Right kidney (tissue), 1 donor: ENCODE results near the gene ALG3.

ENCODE experiments used
- DNase-seq: peaks from one replicate; pipeline ENCODE4 v3.0.0-alpha.2; 2016

The ALG3 gene

DNA sequence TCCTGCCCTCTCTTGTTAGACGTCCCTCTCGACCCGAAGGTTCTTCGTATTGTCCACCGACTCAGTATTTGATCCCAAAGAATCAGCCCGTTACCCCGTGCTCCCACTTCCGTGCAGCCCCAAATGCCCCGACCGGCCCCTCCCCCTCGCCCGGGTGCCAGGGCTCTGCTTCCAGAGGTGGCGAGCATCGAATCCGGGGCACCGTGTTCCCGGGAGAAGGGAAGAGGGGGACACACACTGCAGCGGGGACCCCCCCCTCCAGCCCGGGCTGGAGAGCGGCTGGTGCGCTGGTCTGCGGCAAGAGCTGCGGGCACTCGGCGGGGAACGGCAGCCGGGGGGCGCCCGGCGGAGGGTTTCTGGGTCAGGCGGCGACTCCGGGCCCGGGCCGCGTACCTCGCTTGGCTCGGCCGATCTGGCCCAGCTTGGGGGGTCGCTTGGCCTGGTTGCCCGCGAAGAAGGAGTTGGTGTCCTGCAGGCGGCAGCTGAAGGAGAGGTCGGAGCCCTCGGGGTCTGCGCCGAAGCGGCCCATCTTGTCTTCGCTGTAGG lies 12.0 kb upstream of the ALG3 start:
- DNase-seq = peak; percentile 60

DNA sequence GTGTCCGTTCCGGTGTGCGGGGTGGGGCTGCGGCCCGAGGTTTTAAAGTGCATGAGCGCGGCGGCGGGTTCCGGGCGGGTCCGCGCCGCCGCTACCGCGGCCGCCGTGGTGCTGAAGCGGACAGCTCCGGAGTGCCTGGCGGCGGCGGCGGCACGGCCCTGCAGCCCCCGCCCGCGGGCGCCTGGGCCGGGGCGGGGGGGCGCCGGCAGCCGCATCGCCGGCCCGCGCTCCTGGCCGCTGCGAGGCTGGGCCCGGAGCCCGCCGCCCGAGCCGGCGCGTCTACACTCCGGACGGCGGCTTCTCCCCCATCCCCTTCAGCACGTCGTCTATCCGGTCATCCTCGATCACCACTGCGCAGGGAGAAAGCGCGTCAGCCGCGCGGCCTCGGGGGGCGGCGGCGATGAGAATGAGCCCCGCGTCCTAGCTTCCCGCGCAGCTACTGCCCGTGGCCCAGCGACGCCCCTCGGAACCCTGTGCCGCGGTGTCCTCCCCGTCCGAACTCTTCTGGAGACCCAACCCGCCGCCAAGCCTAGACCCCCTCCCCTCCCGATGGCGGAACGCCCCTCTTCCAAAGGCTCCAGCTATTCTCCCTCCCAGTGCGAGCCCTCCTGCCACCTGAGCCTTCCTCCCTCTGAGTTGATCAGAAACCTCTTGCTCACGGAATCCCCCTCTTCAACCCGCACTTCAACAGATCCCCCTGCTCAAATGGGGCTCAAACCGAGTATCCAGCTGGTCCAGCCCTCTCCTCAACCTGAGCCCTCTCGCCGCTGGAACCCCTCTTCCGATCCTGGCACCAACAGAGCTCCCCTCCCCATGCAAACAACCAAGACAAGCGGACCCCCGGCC lies 11.3 kb upstream of the ALG3 start:
- peak; percentile 50 for DNase-seq

DNA sequence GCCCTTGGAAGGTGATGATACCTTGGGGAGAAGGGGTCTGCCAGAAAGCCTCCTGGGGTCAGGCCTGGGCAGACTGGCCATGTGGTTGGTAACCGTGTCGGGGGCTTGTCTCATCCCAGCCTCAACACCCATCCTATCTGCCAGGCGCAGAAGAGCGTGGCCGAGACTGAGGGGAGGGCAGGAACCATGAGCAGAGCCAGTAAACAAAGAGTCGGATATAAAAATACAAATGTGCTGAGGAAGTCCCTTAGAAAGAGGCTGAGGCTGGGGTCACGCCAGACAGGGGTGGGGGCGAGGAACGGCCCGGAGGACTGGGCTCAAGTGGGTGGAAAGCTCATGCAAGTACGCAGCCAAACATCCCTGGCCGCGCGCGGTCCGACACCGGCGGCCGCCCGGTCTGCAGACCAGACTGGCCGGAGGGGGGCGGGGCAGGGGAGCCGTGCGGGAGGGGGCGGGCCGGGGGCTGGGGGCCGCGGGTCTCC lies 10.7 kb upstream of the ALG3 start:
- no peak for DNase-seq

DNA sequence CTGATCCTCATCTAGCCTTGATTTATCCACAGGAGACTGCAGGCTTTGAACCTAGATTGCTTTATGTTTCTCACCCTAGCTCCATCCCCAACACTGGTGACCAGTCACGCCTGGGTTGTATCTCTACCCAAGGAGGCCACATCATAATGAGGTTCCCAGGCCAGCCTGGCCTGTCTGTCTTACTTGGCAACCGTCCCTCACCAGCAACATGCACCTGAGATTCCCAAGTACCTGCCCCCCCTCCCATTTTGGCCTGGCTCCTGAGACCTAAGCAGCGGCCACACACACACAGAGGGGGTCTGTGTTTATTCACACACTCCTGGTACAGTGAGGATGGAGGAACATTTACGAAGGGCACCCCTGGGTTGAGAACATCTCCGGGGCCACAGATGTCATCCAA lies 10.2 kb upstream of the ALG3 start:
- DNase-seq = no peak

DNA sequence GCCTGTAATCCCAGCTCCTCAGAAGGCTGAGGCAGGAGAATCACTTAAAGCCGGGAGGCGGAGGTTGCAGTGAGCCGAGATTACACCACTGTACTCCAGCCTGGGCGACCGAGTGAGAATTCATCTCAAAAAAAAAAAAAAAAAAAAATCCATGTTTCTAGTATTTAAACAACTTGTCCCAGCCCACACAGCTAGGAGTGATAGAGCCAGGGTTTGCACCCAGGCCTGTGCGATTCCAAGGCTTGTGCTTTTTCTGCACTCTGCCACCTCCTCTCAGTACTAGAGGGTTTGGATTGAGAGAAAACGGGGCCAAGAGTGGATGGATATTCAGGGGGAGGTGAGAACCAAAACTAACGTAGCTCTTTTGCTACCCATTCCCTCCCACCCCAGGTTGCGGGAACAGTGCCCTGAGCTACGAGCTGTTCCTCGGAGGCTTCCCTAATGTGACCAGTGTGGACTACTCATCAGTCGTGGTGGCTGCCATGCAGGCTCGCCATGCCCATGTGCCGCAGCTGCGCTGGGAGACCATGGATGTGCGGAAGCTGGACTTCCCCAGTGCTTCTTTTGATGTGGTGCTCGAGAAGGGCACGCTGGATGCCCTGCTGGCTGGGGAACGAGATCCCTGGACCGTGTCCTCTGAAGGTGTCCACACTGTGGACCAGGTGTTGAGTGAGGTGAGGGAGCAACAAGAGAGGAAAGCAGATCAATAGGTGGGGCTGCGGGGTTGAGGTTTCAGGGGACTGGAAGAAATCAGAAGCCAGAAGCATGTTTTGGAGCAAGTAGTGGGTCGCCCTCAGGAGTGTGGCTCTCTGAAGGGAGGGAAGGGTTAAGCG lies 8.5 kb upstream of the ALG3 start:
- DNase-seq = no peak

DNA sequence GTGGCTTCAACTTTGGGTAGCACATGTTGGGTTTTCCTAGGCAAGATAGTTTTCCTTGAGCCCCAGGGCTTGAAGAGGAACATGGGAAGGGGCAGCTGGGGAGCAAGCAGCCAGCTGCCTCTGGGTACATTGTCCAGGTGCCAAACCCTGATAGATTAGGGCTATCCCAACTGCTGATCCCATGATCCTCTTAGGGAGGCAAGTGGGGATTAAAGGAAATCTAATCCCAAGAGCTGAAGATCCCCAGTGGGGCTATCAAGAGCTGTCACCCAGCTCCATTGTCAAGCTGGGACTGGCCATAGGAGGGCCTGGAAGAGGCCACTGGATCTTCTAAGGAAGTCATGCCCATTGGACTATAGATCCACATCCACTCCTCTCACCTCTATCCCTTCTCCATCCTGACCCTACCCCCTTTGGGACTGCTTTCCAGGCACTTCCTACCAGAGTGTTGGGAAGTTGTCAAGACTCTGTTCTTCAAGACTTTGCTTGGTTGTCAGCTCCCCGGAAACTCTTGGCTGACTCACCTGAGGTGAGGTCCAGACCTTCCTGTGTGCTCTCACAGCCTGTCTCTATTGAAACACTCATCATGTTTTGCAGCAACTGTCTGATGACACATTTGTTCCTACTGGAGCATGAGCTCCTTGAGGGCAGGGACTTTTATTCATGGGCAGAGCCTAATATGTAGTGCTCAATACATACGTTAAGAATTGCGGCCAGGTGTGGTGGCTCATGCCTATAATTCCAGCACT lies 6.7 kb upstream of the ALG3 start:
- DNase-seq = no peak

DNA sequence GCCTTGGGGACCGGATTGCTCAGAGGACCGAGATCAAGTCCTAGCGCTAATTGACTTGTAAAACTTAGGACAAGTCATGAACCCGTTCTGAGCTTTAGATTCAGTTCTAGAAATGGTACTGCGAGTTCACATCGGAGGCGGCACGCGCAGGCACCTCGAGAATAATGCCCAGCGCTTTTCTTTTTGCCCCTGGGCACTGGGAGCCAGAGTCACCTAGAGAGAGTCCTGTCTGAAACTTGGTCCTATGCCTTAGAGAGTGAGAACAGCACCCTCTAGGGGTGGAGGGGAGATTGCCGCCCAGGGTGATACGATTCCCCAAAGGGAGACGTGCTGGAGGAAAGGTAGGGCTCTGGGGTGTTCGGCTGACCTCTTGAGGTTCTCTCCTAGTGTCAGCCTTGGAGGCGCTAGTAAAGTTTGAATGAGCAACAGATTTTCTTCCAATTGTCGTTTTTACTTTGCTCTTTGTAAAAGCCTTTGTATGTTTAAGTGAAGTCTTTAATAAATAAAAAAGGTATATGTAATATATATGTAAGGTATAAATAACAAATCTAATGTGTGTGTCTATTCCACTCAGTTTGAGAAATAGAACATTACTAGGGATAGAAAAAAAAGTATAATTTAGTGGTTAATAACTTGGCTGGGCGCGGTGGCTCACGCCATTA lies 1.5 kb upstream of the ALG3 start:
- DNase-seq = peak; percentile 61

DNA sequence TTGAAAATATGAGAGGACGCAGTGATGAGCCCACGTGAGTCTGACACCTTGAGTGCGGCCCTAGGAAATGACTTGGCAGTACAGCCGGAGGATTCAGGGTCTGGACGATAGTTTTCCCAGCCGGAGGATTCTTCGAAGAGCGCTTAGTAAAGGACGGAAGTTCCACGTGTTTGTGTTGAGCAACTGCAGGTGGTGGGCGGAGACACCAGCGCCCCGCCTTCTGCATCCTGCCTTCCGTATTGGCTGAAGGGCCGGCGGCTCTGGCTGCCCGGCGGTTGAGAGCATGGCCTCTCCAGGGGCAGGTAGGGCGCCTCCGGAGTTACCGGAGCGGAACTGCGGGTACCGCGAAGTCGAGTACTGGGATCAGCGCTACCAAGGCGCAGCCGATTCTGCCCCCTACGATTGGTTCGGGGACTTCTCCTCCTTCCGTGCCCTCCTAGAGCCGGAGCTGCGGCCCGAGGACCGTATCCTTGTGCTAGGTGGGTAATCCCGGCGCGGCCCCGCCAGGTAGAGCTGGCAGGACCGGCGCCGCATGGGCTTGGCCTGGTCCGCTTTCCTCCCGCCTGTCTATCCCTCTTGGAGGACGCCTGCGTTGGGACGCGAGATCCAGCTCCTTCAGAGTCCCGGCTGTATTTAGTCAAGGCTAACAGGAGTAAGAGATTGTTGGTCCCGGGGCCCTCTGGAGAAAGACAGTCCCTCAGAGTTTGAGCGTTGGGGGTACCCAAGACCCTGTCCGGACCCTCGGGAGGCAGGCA lies 827 bp upstream of the ALG3 start, which contains the start of gene EEF1AKMT4:
Gene EEF1AKMT4, plus strand, starts transcription at position 261 of the 755 bp plus-strand sequence. Its CDS starts 23 bp downstream, at position 284.
- DNase-seq = peak; percentile 80

DNA sequence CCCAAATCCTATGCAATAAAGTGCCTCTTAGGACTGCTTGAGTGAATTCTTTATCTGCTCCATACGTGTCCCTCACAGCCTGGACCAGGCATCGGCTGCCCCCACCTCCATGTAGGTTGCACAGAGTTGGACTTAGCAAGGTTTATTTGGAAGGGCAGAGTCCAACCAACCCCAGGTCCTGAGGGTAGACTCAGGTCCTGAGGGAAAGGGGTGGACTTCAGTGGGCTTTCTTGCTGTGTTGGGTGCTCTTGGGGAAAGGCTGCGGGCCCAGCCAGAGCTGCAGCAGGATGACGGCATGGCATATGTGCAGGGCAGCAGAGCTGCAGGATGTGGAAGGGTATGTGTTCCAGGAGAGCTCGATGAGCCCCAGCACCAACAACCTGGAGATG lies 6.5 kb downstream of the ALG3 start:
- DNase-seq = no peak

DNA sequence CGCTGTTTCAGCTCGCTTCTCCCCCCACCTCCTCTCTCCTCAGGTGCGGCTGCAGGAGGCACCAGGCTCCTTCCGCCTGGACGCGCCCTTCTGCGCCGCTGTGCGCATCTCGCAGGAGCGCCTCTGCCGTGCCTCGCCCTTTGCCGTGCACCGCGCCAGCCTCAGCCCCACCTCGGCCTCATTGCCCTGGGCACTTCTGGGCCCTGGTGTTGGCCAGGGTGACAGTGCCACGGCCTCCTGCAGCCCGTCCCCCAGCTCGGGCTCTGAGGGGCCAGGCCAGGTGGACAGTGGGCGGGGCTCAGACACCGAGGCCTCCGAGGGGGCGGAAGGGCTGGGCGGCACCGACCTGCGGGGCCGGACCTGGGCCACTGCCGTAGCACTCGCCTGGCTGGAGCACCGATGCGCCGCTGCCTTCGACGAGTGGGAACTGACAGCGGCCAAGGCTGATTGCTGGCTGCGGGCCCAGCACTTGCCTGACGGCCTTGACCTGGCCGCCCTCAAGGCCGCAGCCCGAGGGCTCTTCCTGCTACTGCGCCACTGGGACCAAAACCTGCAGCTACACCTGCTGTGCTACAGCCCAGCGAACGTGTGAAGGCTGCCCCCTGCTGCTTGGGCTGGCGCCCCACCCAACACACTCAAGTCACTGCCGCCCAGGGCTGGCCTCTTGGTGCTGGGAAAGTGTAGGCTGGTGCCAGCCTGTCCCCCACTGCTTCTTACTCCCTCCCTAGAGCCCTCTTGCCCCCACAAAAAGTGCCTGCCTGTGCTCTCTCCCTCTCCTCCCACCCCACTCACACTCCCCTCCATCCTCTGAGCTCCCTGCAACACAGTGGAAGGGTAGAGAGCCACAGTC lies 7.1 kb downstream of the ALG3 start:
- peak; percentile 48 for DNase-seq

DNA sequence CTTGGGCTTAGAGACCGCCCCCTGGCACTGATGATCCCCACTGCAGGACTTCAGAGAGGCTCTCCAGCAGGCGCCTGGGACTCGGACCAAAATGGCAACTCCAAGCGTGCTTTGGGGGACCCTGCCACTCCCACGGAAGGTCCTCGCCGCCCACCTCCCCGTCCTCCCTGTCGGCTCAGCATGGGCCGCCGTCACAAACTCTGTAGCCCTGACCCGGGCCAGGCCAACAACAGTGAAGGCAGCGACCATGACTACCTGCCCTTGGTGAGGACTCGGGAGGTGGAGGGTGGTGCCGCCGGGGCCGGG lies 7.7 kb downstream of the ALG3 start:
- DNase-seq = no peak

DNA sequence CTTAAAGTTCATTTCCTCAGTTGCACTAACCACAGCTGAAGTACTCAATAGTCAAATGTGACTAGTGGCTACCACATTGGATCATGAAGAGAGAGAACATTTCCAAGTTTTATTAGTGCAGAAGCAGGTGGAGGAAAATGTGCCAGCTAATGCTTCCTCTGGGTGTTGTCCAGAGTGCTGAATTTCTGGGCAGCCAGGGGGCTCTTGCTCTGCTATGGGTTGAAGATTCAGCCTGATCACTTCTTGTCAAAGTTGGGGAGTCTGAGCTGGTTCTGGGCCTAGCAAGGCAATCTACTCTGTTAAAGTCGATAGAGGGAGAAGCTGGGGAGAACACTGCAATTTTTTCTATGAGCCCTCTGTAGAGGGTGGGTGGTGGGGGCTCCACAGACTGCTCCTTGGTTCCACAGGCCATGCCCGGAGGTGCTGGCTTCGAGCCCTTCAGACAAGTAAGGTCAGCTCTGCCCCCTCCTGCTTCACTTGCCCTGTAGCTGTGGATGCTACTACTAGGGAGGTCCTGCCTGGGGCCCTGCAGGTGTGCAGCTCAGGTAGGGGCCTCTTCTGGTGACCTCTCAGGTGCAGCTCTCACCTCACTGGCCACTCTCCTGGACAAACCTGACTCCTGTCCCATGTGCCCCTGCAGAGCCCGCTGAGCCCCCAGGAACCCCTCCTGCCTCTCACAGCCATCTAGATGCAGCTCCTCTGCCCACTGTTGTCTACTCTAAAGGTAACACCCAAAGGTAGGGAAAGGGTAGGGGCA lies 8.2 kb downstream of the ALG3 start:
- DNase-seq = peak; percentile 9

DNA sequence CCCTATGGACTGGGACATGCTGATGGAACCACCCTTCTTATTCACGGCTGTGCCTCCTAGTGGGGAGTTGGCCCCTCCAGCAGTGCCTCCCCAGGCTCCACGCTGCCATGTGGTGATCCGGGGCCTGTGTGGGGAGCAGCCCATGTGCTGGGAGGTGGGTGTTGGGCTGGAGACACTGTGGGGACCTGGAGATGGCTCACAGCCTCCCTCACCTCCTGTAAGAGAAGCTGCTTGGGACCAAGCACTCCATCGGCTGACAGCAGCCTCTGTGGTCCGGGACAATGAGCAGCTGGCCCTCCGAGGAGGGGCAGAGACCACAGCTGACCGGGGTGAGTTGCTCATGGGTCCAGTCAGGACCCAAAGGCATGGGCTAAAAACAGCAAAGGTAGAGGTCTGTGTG lies 9.1 kb downstream of the ALG3 start:
- no peak for DNase-seq

DNA sequence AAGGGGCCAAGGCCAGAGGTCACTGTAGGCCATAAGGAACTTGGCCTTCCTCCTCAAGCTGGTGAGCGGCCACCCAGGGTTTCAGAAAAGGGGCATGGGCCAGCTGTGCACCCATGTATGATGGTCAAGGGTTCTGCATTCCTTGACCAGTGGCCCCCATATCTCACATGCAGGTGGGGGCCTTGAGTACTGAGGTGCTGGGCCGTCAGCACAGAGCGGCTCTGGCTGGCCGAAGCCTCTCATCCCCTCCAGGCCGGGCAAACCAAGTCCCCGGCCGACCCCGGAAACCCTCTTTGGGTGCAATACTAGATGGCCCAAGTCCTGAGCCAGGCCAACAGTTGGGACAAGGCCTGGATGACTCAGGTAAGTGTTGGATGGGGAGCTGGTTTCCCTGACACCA lies 9.5 kb downstream of the ALG3 start:
- no peak for DNase-seq

DNA sequence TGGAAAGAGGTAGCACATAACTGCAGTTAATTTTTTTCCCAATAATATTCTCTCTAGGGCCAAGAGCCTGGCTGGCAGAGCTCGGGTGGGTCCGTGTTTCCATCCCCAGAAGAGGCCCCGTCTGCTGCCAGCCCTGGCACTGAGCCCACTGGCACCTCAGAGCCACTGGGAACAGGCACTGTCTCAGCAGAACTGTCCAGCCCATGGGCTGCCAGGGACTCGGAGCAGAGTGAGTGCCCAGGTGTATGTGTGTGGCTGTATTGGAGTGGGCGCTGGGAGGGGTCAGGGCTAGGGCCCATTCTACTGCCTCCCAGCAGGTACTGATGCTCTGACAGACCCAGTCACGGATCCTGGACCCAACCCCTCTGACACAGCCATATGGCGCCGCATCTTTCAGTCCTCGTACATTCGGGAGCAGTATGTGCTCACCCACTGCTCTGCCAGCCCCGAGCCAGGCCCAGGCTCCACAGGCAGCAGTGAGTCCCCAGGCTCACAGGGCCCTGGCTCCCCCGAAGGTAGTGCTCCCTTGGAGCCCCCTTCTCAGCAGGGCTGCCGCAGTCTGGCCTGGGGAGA lies 10.4 kb downstream of the ALG3 start:
- DNase-seq = no peak

DNA sequence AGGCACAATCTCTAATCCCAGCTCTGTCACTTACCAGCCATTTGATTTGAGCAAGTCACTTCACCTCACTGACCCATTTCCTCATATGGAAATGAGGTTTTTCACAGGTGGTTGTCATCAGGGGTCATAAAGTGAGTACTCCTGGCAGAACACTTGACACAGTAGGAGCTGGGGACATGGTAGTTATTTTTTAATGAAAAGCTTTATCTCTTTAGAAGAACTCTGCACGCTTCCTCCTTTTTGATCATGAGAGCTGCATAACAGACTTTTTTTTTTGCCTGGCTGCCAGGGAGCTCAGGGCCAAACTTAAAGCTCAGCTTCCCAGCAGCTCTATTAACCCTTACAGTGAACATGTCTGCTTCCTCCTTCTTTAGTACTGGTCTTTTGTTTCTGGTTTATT lies 11.0 kb downstream of the ALG3 start:
- no peak for DNase-seq

DNA sequence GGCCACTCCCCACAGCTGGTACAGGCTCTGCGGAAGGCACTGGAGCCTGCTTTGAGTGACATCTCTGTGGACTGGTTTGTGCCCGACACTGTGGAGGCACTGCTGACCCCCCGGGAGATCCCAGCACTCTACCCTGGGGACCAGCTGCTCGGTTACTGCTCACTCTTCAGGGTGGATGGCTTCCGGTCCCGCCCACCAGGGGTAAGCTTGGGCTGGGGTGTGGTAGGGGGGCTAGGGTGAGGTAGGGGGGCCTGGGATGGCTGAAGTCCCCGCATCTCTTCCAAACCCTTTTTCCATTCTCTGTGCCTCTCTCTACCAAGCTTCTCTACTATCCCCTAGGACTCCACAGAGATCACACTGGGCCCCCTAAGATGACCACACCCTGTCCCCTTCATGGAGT lies 11.6 kb downstream of the ALG3 start:
- no peak for DNase-seq

DNA sequence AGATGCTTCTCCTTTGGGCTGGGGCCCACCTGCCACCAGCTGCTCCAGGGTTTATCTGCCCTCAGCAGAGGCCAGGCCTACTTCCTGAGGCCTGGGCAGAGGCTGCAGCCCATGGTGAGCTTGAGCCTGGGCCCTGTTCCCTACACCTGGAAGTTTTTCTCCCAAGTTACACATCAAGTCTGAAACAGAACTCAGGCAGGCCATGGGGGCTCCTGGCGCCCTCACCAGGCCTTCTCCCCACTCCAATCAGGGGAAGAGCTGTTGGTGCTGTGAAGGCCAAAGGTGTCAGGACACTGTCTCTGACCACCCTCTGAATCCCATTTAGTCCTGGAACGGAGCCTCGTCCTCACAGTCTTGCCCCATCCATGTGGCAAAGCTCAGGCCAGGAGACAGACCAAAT lies 12.1 kb downstream of the ALG3 start:
- no peak for DNase-seq

DNA sequence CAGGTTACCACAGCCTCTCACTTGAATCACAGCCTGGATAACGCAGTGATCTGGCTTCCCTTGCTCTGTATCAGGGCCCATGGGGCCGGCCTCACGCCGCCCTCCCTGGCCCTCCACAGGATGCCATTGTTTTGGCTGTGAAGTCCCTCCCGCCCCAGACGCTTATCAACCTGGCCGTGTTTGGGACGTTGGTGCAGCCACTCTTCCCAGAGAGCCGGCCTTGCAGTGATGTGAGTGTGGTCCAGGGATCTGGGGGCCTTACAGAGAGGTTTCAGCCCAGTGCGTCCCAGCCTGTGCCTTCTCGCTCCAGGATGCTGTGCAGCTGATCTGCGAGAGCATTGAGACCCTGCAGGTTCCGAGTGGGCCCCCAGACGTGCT lies 12.7 kb downstream of the ALG3 start:
- DNase-seq = no peak
